GM21723 (cell line): Measurements from ENCODE around the gene CHGA.

Experiments
- ATAC-seq: cut with Tn5 transposase; IDR thresholded peaks from one replicate; pipeline ENCODE4 v1.9.1; 2021; ENCODE audit warnings: mild to moderate bottlenecking, moderate library complexity; ENCODE audit not compliant: unreplicated experiment

CHGA gene

GRCh38 chr14:92942976-92943710 lies 20.2 kb downstream of the CHGA start:
- no peak for ATAC-seq

DNA sequence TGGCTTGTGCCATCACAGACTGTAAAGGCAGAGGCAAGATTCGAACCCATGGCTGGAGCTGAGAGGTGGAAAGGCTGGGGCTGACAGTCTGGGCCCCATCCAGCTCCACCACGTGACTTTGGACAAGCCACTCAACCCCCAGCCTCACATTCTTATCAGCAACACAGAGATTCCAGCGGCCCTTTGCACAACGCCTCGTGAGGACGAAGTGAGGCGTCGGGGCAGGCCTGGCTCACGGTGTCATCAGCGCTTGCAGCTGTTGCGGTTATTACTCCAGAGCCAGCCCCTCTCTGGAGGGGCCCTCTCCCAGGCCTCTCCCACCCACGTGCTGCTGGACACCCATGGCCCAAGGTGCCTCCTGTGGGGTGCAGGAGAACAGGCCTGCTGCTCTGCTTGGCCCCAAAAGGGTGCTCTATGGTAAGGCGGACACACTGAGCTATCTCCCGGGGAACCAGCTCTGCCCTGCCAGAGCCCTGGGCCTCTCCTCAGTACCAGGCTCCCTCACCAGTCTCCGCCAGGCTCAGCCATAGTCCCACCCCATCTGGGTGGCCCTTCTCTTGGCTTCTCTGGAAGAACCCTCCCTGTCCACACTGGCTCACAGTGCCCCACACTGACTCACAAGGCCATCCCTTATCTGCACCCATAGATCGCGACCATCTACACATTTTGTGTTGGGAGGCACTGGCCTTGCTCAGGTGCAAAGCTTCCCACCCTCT lies 21.1 kb downstream of the CHGA start:
- ATAC-seq, result no peak

DNA sequence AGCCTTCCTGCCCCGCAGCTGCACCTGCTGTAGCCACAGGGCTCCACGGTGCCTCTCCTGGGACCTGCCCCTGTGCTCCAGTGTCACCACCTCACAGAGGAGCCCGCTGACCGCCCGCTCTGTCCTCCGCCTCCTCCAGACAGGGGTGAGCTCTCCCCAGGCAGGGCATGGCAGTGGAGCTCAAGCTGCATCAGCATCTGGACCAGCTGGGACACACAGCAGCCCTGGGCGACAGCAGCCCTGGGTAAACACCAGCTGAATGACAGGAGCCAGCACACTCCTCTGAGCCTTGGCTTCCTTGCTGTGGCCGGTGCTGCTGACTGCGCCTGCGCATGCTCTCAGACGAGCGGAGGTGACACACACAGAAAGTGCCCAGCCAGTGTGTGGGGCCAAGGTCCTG lies 22.0 kb downstream of the CHGA start:
- ATAC-seq, result no peak

DNA sequence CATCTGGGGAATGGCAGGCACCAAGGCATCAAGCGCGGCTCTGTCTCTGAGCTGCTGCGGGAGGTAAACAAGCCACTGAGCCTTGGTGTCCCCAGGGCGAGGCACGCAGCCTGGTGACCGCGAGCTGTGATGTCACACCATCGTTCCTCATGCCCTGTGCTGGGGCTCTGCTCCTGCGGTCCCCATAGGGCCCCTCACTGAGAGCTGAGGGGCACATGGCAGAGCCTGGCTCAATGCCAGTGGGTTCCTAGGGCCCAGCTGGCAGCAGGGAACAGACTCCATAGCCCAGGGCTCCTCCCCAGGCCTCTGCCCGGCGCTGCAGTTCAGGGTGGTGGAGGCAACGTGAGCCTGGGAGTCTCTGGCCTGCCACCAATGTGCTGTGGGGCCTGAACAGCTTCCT lies 22.6 kb downstream of the CHGA start:
- no peak for ATAC-seq

GRCh38 chr14:92945959-92946846 lies 23.3 kb downstream of the CHGA start:
- no peak for ATAC-seq

DNA sequence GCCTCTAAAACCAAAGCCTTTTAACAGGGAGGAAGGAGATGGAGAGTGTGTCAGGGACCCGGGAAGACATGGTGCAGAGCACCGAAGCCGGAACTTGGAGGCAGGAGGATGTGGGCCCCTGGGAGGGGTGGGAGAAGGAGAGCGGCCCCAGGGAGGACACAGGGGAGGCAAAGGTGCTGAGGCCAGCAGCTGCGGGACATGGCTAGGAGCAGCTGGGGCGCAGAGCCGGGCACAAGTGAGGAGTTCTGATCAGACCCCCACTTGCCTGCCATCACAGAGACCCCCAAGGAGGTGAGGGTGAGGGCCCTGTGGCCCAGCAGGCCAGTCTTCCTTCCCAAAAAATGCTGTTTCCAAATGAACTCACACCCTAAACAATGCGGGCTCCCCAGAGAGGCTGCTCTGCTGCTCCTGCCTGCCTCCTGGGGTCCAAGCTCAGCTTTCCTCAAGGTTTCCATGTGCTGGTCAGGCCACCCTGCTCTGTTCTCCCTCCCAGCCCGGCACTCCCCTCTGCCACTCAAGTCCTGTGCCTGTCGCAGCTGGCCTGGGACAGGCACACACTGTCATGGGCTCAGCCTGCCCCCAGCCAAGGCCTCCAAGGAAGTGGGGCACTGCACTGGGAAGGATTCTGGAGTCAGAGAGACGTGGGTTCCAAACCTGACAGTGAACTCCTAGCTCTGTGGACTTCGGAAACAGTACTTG lies 24.0 kb downstream of the CHGA start:
- no peak for ATAC-seq

DNA sequence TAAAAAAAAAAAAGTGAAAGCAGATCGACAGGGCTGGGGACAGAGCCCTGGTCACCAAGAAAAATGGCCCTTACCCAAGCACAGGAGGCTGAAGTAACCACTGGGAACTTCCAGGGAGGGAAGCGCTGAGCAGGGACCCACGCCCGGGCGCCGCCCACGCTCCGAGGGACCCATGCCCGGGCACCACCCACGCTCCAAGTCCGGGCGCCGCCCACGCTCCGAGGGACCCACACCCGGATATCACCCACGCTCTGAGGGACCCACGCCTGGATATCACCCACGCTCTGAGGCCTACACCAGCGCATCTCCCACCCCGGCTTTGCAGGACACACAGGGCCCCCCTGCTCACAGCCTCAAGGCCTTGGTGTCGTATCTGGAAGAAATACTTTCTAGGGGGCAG lies 25.7 kb downstream of the CHGA start:
- no peak for ATAC-seq

- ATAC-seq, result no peak
Observed at GRCh38 chr14:92949496-92950192, 26.7 kb downstream of the CHGA start.

- no peak for ATAC-seq
Observed at GRCh38 chr14:92950193-92950540, 27.2 kb downstream of the CHGA start.

- no peak for ATAC-seq
Observed at GRCh38 chr14:92950773-92951172, 27.8 kb downstream of the CHGA start.

- no peak for ATAC-seq
Observed at GRCh38 chr14:92951261-92951660, 28.3 kb downstream of the CHGA start.

DNA sequence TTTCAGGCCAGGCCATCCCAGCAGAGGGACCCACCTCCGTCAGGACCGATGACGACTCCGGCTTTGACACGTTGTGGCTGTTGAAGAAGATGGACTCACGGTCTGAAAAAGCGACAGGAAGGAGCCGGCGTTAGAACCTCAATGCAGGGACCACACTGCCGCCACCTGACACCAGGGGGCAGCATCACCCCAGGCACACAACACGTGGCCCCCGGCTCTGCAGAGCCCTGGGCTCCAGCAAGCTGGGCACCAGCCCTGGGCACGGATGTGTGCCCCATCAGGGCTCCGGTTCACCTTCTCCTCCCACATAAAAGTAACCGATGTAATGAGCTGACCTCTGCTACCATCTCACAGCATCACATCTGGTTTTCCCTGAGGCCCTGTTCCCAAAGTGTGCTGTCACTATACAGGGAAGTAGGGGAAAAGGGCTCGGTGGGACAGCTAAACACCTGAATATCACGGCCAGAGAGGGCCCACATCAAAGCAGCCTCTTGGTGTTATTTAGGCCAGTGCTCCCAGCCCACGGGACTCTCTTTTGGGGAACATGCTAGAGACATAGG lies 29.0 kb downstream of the CHGA start:
- ATAC-seq, result peak; percentile 92

- no peak for ATAC-seq
Observed at GRCh38 chr14:92952481-92953298, 29.7 kb downstream of the CHGA start.

DNA sequence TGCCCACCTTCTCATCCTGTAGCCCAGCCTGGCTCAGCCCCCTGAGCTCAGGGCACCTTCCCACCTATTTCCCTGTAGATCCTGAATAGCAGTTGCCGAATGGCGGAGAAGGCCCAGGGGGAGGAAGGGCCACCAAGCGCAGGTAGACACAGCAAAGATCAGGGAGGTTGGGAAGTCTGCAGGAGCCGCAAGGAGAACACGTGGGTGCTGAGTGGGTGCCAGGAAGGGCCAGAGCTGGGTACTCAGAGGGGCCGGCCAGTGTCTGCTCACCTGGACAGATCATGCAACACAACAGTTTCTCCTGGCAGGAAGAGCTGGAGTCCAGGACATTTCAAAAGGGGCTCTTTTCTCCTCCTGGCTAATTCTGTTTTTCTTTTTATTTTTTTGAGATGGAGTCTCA lies 30.6 kb downstream of the CHGA start:
- no peak for ATAC-seq

- no peak for ATAC-seq
Observed at GRCh38 chr14:92954933-92955332, 32.0 kb downstream of the CHGA start.

- no peak for ATAC-seq
Observed at GRCh38 chr14:92955381-92955780, 32.4 kb downstream of the CHGA start.

DNA sequence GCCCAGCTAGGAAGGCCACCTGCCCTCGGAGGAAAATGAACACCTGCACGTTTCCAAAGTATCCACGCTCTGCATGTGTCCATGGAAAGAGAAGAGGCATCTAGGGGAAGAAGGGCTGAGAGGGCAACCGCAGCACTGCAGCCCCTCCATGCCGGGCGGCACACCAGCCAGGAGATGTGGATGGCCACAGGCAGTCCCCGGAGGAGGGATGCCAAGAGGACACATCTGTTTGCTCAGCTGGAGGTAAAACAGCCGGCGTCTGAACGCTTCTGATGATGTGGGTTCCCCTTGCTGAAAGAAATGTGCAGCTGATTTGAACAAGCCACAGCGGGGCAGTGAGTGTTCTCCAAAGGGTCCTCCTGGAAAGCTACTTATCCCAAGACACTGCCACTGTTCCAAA lies 34.0 kb downstream of the CHGA start:
- no peak for ATAC-seq

DNA sequence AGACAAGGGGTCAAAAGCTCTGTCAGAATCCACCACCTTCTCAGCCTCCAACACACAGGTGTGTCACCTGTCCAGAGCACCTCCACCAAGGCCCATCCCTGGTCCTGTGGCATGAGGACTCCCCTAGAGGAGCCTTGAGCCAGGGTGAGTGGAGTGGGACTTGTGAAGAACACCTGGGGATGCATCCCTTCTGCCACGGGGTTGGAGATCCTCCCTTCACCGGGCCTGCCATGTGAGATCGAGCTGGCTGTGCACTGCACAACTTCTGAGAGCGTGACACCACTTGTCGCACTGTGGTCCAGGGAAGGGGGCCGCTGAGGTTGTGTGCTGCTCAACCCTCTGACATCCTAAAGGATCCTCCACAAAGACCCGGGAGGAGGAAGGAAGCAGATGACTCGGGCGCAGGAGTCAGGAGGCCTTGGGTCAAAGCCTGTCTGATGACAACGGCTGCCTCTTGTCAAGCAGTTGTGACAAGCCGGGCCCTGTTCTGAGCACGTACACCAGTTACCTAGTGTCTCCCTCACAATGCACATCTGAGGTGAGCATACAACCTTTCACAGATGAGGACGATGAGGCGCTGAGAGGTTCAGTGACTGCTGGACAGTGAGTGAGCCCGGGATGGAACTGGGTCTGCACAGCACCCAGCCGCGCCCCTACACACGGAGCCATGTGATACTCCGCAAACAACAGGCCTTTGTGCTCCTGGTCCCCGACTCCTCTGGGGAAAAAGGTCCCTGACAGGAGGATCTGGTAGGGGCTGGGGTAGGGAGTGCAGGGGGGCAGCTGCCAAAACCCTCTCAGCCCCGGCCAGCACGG lies 35.6 kb downstream of the CHGA start:
- no peak for ATAC-seq

DNA sequence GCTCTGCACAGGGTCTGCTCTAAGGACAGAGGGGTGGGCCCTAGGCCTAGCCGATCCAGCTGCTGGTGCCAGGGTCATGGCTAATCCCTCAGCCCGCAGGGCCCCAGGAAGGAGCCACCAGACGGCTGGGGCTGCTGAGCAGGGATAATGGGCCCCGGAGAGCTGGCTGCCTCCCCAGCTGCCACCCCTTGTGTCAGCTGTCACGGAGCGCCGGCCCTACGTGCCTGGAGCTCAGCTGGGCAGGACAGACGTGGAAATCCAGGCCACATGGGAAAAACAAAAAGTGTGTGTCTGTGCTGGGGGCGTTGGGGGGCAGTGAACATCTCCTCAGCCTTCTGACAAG lies 36.2 kb downstream of the CHGA start:
- ATAC-seq, result no peak
